IPS-20b (cell line): Measurements from ENCODE around the gene ASTN2.
"Not testable (repeated sequence)": the region's sequence is repeated elsewhere in the genome, so short reads cannot be mapped to it uniquely, and the experiment has no call there.

ENCODE experiments used
- H3K27ac ChIP-seq: one replicate; pipeline ENCODE4 v1.5.1; 2013; ENCODE audit warnings: low read length
- H3K27me3 ChIP-seq: 2 replicates; pipeline ENCODE4 v1.6.1; 2013; ENCODE audit warnings: mild to moderate bottlenecking, low read length, inconsistent platforms; ENCODE audit not compliant: insufficient read depth
- H3K36me3 ChIP-seq: 2 replicates; pipeline ENCODE4 v1.6.1; 2013; ENCODE audit warnings: low read depth, mild to moderate bottlenecking, inconsistent platforms, low read length, moderate library complexity; ENCODE audit not compliant: insufficient read depth
- H3K4me1 ChIP-seq: 2 replicates; pipeline ENCODE4 v1.6.1; 2013; ENCODE audit warnings: mild to moderate bottlenecking, control low read depth, inconsistent platforms, low read length, moderate library complexity; ENCODE audit not compliant: insufficient read depth
- H3K4me3 ChIP-seq: 2 replicates; pipeline ENCODE4 v1.5.1; 2013; ENCODE audit warnings: mild to moderate bottlenecking, low read length, inconsistent platforms
- H3K9ac ChIP-seq: 2 replicates; pipeline ENCODE4 v1.6.1; 2013; ENCODE audit warnings: low read depth, mild to moderate bottlenecking, inconsistent platforms, low read length, moderate library complexity
- H3K9me3 ChIP-seq: 2 replicates; pipeline ENCODE4 v1.6.1; 2013; ENCODE audit warnings: mild to moderate bottlenecking, low read depth, low read length, inconsistent platforms; ENCODE audit not compliant: insufficient read depth

Gene ASTN2

DNA sequence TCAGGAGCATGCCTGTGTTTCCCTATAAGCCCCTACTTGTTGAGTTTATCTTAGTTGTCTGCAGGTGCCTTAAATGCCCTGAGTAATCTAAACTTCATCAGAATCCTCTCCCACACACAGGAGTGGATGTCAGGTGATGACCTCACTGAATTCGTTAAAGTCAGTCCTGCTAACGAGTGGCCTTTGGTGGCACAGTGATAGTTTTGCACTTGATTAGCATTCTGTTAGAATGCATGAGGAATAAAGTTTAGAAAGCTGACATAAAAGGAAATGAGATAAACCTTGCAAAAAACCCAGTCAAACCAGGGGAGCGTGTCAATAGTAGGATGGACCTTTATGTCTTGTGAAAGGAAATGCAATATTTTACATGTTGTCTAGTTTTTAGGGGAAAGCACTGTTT lies 723.2 kb downstream of the ASTN2 start:
- no peak overlapping the region for H3K27ac ChIP-seq
- no peaks in the 10 kb centered on the region for H3K36me3 ChIP-seq
- no peaks in the 10 kb centered on the region for H3K9me3 ChIP-seq
- H3K9ac ChIP-seq: no peak overlapping the region
- no peaks in the 10 kb centered on the region for H3K27me3 ChIP-seq
- no peak overlapping the region for H3K4me3 ChIP-seq
- 0 out of 2 replicates have a peak, but pooled peaks cover 6% of the 10 kb centered on the region for H3K4me1 ChIP-seq

GRCh38 chr9:116690805-116691204 lies 724.1 kb downstream of the ASTN2 start:
- not testable (repeated sequence) for H3K9ac ChIP-seq, H3K36me3 ChIP-seq, H3K4me3 ChIP-seq, H3K4me1 ChIP-seq, H3K27me3 ChIP-seq, H3K9me3 ChIP-seq, H3K27ac ChIP-seq

DNA sequence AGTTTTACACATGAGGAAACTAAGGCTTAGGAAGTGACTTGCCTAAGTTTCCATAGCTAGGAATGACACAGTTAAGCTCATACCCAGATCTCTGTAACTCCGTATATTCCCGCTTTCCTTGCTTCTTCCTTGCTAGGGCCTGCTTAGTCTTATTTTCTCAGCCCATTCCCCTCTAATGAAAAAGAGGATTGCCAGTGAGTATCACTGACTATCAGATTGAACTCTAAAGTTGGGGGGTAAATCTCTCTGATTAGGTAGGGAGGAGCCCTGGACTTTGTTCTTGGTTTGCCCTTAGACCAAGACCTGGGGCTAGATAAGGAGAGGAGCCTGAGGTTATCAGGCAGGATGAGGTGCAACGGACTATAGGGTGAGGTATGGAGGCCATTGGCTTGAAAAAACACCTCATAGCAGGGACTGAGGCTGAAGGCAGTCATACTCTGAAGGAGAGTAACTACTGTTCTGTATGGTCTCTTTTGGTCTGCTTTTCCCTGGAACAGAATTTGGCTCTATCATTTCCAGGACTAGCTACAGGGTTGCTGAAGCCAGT lies 725.3 kb downstream of the ASTN2 start:
- H3K4me1 ChIP-seq: 0 out of 2 replicates have a peak, but pooled peaks cover 10% of the 10 kb centered on the region

GRCh38 chr9:116688806-116689485 lies 725.9 kb downstream of the ASTN2 start:
- peaks cover 5% of the 10 kb centered on the region for H3K9me3 ChIP-seq
- H3K4me1 ChIP-seq: 0 out of 2 replicates have a peak, but pooled peaks cover 10% of the 10 kb centered on the region
- H3K4me3 ChIP-seq: peak overlapping the region; percentile 87; the same call in 1 of the 2 replicates
- no peak overlapping the region for H3K27ac ChIP-seq
- H3K27me3 ChIP-seq: no peaks in the 10 kb centered on the region
- no peak overlapping the region; the same call in 1 of the 2 replicates for H3K9ac ChIP-seq
- H3K36me3 ChIP-seq: no peaks in the 10 kb centered on the region

More for the DNA sequence above, 725.3 kb downstream of the ASTN2 start:
- no peak overlapping the region; the same call in 1 of the 2 replicates for H3K4me3 ChIP-seq
- no peaks in the 10 kb centered on the region for H3K36me3 ChIP-seq
- H3K27ac ChIP-seq: no peak overlapping the region
- no peak overlapping the region for H3K9ac ChIP-seq
- H3K27me3 ChIP-seq: no peaks in the 10 kb centered on the region
- H3K9me3 ChIP-seq: no peaks in the 10 kb centered on the region

GRCh38 chr9:116687754-116688135 lies 727.1 kb downstream of the ASTN2 start:
- peak overlapping the region; percentile 77; the same call in 1 of the 2 replicates for H3K9ac ChIP-seq
- peaks cover 15% of the 10 kb centered on the region for H3K9me3 ChIP-seq
- H3K4me3 ChIP-seq: peak overlapping the region; percentile 87
- no peaks in the 10 kb centered on the region for H3K36me3 ChIP-seq
- H3K27me3 ChIP-seq: no peaks in the 10 kb centered on the region
- H3K4me1 ChIP-seq: 0 out of 2 replicates have a peak, but pooled peaks cover 10% of the 10 kb centered on the region
- no peak overlapping the region for H3K27ac ChIP-seq

- Histone ChIP-seq H3K9ac (peak within 1 kb of the TSS; percentile 77), H3K36me3 (no peaks in the 10 kb centered on the region), H3K4me1 (0 out of 2 replicates have a peak, but pooled peaks cover 10% of the 10 kb centered on the region), H3K9me3 (peaks cover 15% of the 10 kb centered on the region), H3K27ac (no peak within 1 kb of the TSS), H3K27me3 (no peaks in the 10 kb centered on the region), H3K4me3 (peak within 1 kb of the TSS; percentile 87)
These were observed 727.6 kb downstream of the ASTN2 start, which contains the start of gene TRIM32 for GRCh38 chr9:116687074-116687753. TRIM32 (plus strand) TSS chr9:116687305; CDS start chr9:116697743, 10,438 bp downstream.

DNA sequence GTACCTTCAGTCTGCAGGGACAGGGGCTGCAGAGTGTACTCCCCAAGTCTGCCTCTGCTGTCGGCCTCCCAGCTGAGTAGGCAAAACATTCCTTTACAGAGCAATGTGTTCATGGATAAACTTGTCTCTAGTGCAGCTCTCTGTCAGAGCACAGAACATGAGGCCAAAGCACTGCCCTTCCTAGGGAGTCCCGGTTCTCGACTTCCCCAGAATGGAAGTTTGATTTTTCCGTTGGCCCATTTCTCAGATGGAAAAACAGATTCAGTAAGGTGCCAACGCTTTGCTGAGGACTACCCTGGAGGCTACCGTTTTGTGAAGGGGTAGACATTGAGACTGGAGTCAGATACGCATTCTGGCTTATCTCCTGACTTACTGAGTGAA lies 728.2 kb downstream of the ASTN2 start:
- Histone ChIP-seq H3K4me1 (0 out of 2 replicates have a peak, but pooled peaks cover 10% of the 10 kb centered on the region), H3K36me3 (no peaks in the 10 kb centered on the region), H3K27ac (no peak overlapping the region), H3K4me3 (peak overlapping the region; percentile 87), H3K9ac (peak overlapping the region; percentile 77), H3K9me3 (peaks cover 15% of the 10 kb centered on the region), H3K27me3 (no peaks in the 10 kb centered on the region)

- Histone ChIP-seq H3K27ac (no peak overlapping the region), H3K9me3 (peaks cover 15% of the 10 kb centered on the region), H3K27me3 (no peaks in the 10 kb centered on the region), H3K4me1 (0 out of 2 replicates have a peak, but pooled peaks cover 10% of the 10 kb centered on the region), H3K4me3 (peak overlapping the region; percentile 87; the same call in 1 of the 2 replicates), H3K9ac (no peak overlapping the region; the same call in 1 of the 2 replicates), H3K36me3 (no peaks in the 10 kb centered on the region)
These were observed 728.7 kb downstream of the ASTN2 start for GRCh38 chr9:116686135-116686534.

DNA sequence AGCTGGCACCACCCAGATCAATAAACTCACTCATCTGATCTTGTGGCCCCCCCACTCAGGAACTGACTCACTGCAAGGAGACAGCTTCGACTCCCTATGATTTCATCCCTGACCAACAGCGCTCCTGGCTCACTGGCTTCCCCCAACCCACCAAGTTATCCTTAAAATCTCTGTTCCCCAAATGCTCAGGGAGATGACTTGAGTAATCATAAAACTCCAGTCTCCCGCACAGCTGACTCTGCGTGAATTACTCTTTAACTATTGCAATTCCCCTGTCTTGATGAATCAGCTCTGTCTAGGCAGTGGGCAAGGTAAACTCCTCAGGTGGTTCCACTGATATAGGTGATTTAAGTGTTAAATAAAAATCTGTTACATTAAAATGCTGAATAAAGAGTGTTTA lies 729.7 kb downstream of the ASTN2 start:
- no peaks in the 10 kb centered on the region for H3K36me3 ChIP-seq

GRCh38 chr9:116683535-116683934 lies 731.3 kb downstream of the ASTN2 start:
- peaks cover 15% of the 10 kb centered on the region for H3K9me3 ChIP-seq
- 0 out of 2 replicates have a peak, but pooled peaks cover 8% of the 10 kb centered on the region for H3K4me1 ChIP-seq
- H3K27me3 ChIP-seq: no peaks in the 10 kb centered on the region
- H3K36me3 ChIP-seq: no peaks in the 10 kb centered on the region
- no peak overlapping the region for H3K4me3 ChIP-seq
- H3K27ac ChIP-seq: no peak overlapping the region
- H3K9ac ChIP-seq: no peak overlapping the region

More for the DNA sequence above, 729.7 kb downstream of the ASTN2 start:
- Histone ChIP-seq H3K9me3 (peaks cover 15% of the 10 kb centered on the region), H3K9ac (no peak overlapping the region), H3K4me1 (0 out of 2 replicates have a peak, but pooled peaks cover 10% of the 10 kb centered on the region), H3K4me3 (no peak overlapping the region), H3K27me3 (no peaks in the 10 kb centered on the region), H3K27ac (no peak overlapping the region)

GRCh38 chr9:116674210-116674980 lies 740.5 kb downstream of the ASTN2 start:
- H3K9ac ChIP-seq: no peak overlapping the region
- H3K4me1 ChIP-seq: no peaks in the 10 kb centered on the region; the same call in 1 of the 2 replicates
- no peaks in the 10 kb centered on the region for H3K36me3 ChIP-seq
- peaks cover 38% of the 10 kb centered on the region for H3K9me3 ChIP-seq
- H3K27ac ChIP-seq: no peak overlapping the region
- no peaks in the 10 kb centered on the region for H3K27me3 ChIP-seq
- no peak overlapping the region for H3K4me3 ChIP-seq
